IPS-11a (cell line): ENCODE measurements around the gene EEFSEC.

Experiments
- H3K4me3 ChIP-seq: one replicate; pipeline ENCODE4 v1.5.1; 2013; ENCODE audit warnings: low read depth, low read length, control low read depth

EEFSEC gene

DNA sequence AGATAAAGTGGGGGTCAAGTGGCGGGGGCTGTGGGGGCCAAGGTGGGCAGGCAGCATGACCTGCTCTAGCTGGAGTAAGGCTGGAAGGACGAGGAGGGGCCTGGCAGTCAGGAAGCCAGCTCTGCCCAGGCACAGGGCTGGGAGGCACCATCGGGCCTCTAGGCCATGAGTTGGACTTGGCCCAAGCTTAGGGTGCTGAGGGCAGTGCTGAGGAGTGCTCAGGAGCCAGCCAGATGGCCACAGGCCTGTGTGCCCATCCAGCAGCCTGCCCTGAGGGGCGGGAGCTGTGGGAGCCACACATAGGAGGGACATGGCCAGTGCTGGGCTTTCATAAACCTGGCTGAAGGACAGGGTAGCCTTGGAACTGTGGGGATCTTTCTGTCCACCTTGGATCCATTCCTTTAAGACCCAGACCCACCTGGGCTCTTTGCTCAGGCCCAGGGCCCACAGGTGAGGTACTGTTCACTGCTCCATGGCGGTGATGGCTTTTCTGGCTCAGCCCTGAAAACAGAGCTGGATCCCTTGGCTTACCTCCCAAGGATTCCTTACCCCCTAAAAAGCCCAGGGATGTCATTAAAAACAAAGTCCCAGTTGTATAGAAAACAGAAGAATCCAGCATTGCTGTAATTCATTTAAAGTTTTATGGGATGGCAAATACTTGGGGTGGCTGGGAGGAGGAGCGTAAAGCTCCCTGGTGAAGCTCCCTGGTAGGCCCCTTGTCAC is 176.4 kb downstream of the EEFSEC start:
- no peak overlapping the region for H3K4me3 ChIP-seq

DNA sequence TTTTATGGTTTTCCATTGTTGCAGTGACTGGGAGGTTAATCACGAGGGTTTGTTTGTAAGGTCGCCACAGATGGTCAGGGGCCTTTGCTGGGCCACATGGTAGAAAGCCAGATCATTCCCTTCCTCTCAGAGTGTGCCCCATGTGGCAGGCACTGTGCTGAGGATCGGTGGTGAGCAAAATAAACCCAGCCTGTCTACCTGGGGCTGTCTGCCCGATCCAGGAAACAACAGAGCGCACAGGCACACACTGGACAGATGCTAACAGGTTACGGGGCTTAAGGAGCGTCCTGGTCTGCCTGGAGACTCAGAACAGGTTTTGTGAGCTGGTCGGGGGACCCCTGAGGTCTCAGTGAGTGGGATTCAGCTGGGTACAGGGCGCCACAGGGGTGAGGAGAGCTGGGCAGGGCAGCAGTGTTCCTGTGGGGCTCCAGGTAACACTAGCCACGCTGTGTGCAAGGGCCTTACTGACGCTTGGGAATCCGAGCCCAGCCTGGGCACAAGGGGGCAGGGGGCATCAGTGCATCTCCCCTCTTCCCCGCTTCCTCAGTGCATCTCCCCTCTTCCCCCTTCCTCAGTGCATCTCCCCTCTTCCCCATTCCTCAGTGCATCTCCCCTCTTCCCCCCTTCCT is 177.0 kb downstream of the EEFSEC start:
- no peak overlapping the region for H3K4me3 ChIP-seq

DNA sequence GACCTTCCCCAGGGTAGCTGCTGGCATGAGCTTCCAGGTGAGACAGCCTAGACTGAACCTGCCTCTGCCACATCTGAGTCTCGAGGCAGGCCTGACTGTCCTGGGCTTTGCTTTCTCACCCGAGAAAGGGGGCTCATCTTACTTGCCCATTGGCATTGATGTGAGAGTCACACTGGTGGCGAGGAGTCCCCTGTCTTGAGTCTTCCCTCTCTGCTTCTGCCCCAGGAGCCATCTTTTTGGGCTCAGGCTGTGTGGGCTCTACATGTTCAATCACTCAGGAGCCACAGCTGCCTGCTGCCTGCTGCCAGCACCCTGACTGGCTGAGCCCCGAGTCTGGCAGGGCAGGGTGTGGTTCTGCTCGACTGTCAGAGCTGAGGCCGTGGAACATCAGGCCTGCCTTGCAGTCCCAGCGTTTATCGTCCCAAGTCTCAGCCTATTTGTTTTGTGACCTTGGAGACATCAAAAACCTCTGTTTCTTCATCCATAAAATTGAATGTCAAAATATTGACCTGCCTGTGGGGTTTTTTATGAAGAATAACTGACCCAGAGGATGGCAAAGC is 180.9 kb downstream of the EEFSEC start:
- no peak overlapping the region for H3K4me3 ChIP-seq

DNA sequence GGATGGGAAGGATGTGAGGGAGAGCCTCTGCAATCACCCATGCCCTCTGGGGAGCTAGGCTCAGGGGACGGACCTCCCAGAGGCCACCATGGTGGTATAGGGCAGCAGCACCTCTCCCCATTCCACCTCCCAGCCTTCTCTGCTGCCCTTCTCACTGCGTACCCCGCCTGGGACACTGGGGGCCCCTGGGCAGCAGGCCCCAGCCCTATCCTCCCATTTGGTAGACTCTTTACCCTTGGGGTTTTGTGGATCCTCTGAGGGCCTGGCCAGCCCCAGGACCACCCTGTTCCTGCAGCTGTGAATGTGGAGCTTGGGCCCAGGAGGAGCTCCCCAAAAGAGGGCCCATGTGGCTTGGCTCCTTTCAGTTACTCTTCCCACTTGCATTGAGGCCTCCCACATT is 181.5 kb downstream of the EEFSEC start:
- H3K4me3 ChIP-seq, result no peak overlapping the region

DNA sequence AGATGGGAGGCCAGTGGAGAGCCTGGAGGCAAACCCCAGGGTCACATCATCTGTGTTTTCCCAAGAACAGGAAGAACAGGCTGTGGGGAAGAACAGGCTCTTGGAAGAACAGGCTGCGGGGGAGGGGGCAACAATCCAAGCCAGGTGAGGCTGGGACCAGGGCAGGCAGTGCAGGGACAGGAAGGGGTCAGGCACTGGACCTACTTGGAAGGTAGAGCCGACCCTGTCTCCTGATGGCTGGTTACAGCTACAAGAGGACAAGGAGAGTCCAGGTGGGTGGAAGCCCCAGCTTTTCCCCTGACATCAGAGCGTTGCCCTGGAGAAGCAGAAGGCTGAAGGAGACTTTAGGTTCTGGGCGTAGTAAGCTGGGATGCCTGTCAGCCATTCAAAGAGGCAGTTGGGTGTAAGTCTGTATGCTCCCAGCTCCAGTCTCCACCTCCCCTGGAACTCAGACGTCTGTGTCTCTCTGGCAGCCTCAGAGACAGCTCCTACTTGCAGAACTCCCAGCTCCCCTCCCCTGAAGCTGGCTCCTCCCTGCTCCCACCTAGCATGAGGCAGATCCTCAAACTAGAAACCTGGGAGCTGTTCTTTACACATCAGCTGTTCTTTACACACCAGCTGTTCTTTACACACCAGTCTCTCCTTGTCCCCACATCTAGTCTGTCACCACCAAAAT is 182.5 kb downstream of the EEFSEC start:
- H3K4me3 ChIP-seq, result no peak overlapping the region

DNA sequence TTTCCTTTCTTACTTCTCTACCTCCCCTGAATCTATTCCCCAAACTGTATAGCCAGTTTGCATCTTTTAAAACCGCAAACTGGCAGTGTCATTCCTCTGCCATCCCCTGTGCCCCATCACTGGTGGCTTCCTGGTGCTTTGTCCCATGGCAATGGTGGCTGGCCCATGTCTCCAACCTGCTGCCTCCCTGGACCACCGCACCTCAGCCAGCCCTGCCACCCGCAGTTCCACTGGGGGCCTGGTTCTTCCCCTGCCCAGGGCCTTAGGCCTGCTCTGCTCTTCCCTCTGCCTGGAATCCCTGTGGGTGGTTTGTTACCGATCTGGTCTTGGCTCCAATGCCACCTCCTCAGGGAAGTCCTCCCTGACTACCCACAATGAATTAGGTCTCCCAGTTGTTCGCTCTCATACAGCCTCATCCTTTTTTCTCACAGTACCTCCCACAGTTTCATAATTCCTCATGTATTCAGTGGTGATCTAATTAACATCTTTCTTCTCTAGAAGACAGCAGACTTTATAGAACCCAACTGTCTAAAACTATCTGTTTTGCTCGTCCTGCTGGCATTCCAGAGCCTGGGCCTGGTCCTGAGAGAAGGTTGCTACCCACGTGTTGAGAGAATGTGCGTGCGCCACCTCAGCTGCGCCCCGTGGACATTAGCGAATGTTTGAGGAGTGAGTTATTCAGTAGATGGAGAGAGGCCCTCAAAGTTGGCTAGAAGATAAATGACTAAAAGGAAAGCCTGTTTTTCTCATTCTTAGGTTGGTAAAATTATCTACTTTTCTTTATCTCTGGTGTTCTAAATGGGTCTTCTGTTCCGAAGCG is 183.3 kb downstream of the EEFSEC start:
- H3K4me3 ChIP-seq, result no peak overlapping the region

DNA sequence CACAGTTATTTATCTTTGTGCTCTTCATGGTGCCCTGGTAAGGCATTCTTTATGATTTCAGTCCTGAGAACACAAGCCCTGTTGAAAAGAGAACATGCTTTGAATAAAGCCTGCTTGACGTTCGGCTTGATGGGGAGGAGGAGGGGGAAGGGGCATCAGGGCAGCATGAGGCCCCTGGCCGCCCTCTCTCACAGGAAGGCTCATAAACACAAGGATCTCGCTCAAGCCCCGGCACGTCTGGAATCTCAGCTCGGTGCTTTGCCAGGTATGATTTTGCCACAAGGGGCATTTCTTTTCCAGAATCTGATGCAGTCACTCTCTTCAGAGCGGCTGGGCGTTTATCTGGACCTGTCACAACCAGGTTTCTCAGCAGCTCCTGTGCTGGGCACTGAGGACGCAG is 184.0 kb downstream of the EEFSEC start:
- H3K4me3 ChIP-seq, result no peak overlapping the region

DNA sequence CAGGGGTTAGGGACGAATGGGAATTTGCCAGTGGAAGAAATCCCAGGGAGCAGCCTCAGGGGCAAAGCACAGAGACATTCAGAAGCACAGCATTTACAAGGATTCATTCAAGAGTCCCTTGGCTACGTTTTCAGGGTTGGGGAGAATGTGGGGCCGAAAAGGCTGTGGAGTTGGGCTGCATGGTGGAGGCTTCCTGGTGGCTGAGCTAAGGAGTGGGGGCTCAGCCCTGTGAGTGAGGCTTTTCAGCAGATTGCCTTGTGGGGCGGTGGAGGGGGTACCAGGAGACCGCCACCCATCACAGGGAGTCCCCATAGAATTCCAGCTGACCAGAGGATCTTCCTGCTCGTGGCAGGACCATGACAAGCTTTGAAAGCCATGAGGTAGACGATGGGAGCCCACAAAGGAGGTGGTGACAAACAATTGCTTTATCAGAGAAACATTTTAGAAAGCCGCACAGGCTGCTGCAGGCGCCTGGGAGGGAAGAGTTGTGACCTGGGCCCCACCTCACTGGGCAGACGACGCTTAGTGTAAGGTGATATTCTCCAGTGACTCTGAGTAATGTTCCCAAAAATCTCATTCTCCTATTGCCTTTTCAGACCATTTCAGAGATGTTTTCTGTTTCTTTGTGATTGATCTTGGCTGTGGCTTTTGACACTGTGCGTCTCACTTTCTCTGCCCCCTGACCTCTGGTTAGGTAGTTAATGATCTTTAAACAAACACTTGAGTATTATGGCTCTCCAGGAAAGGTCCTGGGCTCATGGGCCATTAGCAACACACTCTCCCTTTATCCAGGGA is 185.5 kb downstream of the EEFSEC start:
- no peak overlapping the region for H3K4me3 ChIP-seq

DNA sequence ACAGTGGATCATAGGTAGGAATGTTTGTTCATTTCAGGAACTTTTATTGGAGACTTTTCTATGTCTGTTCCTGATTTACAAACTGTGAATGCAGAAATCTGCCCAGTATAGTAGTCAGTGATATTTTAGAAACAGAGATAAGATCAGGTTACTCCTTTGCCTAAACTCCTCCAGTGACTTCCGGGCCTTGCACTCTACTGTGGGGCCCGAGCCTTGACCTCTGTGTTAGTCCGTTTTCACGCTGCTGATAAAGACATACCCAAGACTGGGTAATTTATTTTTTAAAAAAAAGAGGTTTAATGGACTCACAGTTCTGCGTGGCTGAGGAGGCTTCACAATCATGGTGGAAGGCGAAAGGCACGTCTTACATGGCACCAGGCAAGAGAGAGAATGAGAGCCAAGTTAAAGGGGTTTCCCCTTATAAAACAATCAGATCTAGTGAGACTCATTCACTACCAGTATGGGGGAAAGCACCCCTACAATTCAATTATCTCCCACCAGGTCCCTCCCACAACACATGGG is 186.3 kb downstream of the EEFSEC start:
- H3K4me3 ChIP-seq, result no peak overlapping the region

DNA sequence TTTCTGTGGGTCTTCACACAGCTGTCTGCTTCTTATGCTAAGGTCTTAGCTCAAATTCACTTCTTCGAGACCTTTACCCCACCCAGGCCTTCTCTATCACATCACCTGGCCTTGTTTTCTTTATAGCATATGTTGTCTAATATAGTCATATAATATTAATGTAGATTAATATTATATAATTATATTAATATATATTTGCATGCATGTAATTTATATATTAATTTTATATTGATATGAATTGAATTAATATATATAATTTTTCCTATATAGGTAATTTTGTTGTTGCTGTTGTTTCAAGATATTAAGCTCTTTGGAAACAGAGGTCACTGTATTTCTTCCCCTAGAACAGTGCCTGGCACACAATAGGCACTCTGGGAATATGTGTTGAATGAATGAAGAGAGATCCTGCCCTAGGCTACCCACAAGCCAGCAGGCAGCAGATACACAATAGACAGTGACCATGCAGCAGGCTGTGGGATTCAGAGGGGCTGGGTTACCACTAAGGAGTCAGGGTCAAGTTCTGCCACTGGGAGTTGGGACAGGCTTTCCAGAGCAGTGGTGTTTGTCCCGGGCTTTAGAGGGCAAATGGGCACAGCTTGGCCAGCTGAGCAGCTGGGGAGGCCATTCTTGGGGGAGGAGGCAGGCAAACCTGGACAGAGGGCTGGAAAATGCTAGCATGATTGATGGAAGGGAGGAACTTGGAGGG is 187.1 kb downstream of the EEFSEC start:
- no peak overlapping the region for H3K4me3 ChIP-seq

DNA sequence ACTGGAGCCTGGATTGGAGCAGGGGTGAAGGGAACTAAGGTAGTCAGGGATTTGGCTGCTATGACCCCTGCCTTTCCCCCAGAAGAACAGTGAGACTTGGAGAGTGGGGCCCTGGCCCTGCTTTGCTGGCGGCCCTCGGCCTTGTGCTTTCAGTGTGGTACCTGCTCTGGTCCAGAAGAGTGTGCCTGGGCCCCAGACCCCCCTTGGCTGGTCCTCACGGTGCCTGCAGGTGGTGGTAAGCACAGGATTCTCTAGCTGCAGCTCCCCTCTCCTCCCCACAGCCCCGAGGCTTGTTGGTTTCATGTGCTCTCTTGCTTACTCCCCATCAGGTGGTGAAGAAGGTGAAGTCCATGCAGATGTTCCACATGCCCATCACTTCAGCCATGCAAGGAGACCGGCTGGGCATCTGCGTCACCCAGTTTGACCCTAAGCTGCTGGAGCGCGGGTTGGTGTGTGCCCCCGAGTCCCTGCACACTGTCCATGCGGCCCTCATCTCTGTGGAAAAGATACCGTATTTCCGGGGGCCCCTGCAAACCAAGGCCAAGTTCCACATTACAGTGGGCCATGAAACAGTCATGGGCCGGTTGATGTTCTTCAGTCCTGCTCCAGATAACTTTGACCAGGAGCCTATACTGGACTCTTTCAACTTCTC is 187.7 kb downstream of the EEFSEC start:
- no peak overlapping the region for H3K4me3 ChIP-seq

DNA sequence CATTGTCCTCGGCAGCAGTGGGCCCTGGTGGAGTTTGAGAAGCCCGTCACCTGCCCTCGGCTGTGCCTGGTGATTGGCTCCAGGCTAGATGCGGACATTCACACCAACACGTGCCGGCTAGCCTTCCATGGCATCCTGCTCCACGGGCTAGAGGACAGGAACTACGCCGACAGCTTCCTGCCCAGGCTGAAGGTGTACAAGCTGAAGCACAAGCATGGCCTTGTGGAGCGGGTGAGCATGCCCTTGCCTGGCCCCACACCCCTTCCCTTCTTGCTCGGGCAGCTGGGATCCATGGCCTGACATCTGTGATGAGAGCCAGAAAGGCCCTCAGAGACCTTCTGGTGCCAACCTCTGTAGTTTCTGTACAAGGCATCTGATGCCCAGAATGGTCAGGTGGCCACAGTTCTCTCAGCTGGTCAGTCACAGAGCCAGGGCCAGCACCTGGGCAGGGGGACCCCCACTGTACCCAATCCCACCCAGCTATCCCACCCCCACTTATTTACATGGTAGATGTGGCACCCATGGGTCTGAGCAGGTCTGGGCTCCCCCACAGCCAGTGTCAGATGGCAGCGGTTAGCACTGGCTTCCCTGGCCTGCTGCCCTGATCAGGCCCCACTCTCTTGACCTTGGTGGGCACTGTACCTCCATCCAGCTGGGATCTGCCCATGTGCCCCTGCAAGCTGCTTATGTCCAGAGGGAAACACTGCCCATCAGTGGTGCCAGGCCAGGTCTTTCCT is 188.5 kb downstream of the EEFSEC start:
- H3K4me3 ChIP-seq, result no peak overlapping the region

DNA sequence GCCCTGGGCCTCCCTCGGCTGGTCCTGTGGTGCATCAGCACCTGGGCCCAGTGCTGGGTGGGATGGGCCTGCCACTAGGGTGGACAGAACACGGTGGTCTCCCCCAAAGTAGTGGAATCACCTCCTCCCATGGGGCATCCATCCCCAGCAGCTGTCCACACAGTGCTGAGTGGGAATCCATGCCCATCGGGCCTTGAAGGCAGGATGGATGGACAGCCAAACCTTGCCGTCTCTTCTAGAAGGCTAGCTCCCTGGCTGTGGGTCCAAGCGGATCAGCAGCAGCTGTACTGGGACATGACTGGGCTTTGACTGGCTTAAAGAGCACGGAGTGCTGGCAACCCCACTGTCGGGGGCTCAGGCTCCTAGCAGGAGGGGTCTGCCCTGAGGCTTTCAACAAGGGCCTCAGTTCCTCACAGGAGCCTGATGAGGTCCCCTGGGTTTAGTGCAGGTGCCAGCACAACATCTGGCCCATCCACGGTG is 189.5 kb downstream of the EEFSEC start:
- H3K4me3 ChIP-seq, result no peak overlapping the region

DNA sequence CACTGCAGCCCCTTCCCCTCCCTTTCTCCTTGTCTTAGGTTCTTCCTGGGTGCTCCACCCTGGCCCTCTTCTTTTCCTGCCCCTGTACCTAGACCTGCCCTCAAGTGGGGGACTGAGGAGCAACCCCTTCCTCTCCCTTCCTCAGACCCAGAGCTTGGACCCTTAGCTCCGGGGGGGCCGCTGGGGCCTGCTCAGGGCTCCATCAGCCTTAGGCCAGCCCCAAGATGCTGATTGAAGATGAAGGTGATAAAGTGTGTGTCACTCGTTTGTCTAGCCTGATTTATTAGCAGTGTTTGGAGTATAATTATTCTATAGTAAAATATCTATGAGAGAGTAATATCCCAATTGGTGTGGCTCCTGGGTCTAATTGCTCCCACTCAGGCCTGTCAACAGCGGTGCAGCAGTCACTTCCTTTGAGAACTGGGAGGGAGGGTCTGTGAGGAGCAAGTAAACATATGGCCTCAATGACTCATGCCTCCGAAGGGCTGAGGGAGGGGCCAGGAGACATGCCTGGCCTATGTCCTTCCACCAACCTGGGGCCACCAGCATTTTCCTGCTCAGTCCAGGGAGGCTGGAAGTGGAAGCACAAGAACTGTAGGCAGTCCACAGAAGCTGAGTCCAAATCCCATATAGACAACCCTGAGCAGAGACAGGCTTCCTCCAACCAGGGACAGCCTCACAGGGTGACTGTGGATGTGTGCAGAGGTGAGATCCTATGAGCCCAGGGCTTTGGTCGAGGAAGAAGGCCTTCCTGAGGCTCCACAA is 190.2 kb downstream of the EEFSEC start:
- no peak overlapping the region for H3K4me3 ChIP-seq

DNA sequence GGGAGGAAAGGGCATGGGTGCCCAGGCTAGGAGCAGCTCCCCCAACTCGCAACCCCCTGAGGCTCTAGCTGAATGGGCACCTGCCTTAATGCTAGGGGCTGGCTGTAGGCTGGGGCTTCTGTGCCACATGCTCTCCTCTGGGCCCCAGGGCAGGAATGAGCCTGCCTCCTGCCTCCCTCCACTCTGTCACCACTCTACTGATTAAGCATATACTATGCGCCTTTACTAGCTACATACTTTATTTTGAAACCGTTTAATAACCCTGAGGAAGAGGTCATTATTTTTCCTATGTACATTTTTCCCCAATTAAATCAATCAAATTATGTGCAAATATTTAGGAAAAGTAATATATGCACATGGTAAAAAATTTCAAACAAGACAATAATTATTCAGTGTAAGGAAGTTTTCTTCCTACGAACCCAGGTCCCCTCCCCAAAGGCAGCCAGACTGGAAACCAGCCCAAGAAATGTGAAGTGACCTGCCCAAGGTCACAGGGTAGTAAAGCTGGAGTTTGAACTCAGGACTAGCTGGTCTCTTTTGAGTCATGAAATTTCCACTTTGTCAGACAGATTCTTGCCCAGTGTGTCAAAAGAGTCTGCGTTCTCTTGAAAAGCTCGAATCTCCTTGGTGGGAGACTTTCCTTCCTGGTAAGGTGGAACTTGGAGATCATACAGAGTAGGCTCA is 190.9 kb downstream of the EEFSEC start:
- H3K4me3 ChIP-seq, result no peak overlapping the region

DNA sequence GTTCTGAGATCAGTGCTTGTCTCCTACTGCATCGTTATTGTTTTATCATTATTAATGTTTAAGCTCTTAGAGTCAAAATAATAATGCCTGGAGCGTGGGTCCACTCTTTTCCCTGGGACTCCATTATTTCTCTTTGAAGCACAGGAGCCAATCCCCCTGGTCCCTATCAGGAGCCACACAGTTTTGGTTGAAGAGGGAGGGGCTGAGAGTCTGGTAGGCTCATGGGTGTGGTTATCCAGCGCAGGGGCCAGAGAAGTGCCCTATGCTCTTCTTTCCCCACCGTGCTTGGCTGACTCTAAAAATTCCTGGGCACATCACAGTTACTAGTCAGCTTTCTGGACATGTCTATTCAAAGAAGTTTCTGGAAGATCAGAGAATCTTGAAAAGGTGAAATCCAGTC is 191.9 kb downstream of the EEFSEC start:
- H3K4me3 ChIP-seq, result no peak overlapping the region

DNA sequence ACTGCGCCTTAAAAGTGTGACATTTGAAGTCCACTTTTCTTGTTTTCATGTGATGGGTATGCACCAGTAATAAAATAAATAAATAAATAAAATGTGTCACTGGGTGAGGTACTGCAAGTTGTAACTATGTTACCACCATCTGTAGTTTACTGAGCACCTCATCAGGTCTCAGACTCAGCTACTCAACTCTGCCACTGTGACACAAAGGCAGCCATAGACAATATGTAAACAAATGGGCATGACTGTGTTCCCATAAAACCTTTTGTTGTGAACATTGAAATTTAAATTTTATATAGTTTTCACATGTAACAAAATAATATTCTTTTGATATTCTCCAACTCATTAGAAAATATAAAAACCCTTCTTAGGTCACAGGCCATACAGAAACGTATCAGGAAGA is 193.3 kb downstream of the EEFSEC start:
- H3K4me3 ChIP-seq, result no peak overlapping the region
